Omental fat pad (tissue), 4 donors: ENCODE results near the gene TTC36. TPM values are rescaled to one million over a fixed set of nuclear protein-coding genes. Genes with fewer than 3 reads are reported as not detected.

Source experiments
- ATAC-seq: fragments of 150-250 bp; one replicate; pipeline ENCODE4 v1.9.1; 2016; ENCODE audit warnings: mild to moderate bottlenecking, moderate library complexity; ENCODE audit not compliant: low FRiP score
- DNase-seq: peaks from one replicate; pipeline ENCODE4 v3.0.0-alpha.2; 2019; ENCODE audit warnings: low spot score
- total RNA-seq, 4 donors: library from RNA; depleted of rRNA; stranded (reverse); fragments of >200 nt; gene quantifications; one replicate each; pipeline ENCODE4 v1.1.0, GENCODE V29; 2016
- TF ChIP-seq, protein P1 (sequence below), 3 donors: fragments of 450-650 bp; IDR thresholded peaks; one replicate each; pipeline ENCODE4 v1.5.1; 2016 to 2017; ENCODE audit warnings: antibody characterized with exemption in 3 of 3, mild to moderate bottlenecking in 3 of 3, moderate library complexity in 2 of 3

The TTC36 gene
- total RNA-seq, 4 donors from 2014 or later, result 0.84 to 21.1 (median 2.6) TPM

DNA sequence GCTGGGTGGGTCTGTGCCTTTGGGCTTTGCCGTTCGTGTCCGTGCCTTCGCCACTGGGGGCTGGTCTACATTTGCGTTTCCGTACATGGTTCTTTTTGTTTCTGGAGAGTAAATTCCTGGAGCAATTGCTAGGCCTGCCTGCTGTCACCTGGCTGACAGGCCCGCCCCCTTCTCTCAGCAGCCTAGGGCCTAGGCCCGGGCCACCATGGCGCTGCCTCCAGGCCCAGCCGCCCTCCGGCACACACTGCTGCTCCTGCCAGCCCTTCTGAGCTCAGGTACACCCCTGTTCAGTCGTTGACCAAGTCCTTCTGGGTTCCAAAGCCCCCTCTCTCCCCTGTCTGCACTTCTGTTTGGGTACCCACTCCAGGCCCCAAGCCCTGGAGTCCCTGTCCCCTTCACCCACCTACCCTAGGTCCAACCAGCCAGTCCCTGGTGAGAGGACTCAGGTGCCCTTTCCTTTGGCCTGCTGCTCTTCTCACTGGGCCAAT lies 4.4 kb downstream of the TTC36 start:
- ATAC-seq (no peak), DNase-seq (no peak)
- TF ChIP-seq, protein P1, sequence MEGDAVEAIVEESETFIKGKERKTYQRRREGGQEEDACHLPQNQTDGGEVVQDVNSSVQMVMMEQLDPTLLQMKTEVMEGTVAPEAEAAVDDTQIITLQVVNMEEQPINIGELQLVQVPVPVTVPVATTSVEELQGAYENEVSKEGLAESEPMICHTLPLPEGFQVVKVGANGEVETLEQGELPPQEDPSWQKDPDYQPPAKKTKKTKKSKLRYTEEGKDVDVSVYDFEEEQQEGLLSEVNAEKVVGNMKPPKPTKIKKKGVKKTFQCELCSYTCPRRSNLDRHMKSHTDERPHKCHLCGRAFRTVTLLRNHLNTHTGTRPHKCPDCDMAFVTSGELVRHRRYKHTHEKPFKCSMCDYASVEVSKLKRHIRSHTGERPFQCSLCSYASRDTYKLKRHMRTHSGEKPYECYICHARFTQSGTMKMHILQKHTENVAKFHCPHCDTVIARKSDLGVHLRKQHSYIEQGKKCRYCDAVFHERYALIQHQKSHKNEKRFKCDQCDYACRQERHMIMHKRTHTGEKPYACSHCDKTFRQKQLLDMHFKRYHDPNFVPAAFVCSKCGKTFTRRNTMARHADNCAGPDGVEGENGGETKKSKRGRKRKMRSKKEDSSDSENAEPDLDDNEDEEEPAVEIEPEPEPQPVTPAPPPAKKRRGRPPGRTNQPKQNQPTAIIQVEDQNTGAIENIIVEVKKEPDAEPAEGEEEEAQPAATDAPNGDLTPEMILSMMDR (IDR thresholded peaks at IDR 0.05), result no peak

DNA sequence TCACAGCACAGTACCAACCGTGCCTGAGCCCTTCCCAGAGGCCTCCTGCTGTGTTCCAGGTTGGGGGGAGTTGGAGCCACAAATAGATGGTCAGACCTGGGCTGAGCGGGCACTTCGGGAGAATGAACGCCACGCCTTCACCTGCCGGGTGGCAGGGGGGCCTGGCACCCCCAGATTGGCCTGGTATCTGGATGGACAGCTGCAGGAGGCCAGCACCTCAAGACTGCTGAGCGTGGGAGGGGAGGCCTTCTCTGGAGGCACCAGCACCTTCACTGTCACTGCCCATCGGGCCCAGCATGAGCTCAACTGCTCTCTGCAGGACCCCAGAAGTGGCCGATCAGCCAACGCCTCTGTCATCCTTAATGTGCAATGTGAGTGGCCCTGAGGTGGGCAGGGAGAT lies 4.8 kb downstream of the TTC36 start:
- TF ChIP-seq, protein P1 (IDR thresholded peaks at IDR 0.05), result no peak
- ATAC-seq (no peak), DNase-seq (no peak)

DNA sequence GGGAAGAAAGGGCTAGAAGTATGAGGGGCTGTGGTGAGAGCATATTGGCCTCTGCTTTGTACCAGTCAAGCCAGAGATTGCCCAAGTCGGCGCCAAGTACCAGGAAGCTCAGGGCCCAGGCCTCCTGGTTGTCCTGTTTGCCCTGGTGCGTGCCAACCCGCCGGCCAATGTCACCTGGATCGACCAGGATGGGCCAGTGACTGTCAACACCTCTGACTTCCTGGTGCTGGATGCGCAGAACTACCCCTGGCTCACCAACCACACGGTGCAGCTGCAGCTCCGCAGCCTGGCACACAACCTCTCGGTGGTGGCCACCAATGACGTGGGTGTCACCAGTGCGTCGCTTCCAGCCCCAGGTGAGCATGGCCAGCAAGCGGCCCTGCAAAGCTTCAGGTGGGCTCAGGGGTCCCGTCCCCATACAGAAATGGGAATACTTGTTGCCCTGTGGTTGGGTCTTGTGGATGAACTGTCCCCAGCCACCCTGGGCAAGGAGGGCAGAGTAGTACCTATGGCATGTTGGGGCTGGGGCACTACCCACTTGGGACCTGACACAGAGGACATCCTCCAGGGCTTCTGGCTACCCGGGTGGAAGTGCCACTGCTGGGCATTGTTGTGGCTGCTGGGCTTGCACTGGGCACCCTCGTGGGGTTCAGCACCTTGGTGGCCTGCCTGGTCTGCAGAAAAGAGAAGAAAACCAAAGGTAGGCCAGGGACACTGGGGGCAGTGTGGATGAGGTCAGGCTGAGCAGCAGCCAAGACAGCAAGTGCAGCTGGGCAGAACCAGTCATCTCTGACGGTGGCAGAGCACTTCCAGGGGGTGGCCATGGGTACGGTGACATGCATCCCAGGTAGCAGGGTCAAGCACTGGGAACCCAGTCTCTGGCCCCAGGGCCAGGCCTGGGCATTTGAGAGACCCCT lies 5.8 kb downstream of the TTC36 start:
- TF ChIP-seq, protein P1 (IDR thresholded peaks at IDR 0.05), result no peak
- DNase-seq (no peak), ATAC-seq (no peak)

DNA sequence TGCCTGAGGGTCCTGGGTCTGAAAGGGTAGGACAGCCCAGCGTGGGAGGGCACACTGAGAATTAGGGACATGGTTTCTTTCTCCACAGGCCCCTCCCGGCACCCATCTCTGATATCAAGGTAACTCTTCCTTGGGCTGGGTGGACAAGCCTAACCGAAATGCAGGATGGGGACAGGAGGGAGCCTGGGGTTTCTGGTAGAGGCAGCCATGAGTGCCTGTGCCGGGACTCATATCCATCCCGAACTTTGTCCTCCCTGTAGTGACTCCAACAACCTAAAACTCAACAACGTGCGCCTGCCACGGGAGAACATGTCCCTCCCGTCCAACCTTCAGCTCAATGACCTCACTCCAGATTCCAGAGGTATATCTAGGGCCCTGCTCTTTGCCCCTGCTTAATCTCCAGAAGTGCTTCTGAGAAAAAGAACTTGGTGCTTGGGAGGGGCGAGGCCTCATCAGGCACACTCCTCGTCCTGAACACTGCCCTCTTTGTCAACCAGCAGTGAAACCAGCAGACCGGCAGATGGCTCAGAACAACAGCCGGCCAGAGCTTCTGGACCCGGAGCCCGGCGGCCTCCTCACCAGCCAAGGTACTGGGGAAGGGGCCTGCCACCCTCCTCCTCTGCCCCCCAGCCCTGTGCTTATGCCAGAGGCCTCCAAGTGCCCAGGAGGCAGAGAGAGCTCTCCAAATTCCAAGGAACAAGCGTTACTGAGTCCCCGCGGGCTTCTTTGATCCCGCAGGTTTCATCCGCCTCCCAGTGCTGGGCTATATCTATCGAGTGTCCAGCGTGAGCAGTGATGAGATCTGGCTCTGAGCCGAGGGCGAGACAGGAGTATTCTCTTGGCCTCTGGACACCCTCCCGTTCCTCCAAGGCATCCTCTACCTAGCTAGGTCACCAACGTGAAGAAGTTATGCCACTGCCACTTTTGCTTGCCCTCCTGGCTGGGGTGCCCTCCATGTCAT lies 6.8 kb downstream of the TTC36 start:
- TF ChIP-seq, protein P1 (IDR thresholded peaks at IDR 0.05), result no peak
- ATAC-seq, result no peak
- no peak for DNase-seq

DNA sequence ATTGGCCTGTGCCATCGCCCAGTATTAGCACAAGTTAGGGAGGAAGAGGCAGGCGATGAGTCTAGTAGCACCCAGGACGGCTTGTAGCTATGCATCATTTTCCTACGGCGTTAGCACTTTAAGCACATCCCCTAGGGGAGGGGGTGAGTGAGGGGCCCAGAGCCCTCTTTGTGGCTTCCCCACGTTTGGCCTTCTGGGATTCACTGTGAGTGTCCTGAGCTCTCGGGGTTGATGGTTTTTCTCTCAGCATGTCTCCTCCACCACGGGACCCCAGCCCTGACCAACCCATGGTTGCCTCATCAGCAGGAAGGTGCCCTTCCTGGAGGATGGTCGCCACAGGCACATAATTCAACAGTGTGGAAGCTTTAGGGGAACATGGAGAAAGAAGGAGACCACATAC lies 8.0 kb downstream of the TTC36 start:
- ATAC-seq, result no peak
- DNase-seq, result no peak
- TF ChIP-seq, protein P1 (IDR thresholded peaks at IDR 0.05), result no peak

DNA sequence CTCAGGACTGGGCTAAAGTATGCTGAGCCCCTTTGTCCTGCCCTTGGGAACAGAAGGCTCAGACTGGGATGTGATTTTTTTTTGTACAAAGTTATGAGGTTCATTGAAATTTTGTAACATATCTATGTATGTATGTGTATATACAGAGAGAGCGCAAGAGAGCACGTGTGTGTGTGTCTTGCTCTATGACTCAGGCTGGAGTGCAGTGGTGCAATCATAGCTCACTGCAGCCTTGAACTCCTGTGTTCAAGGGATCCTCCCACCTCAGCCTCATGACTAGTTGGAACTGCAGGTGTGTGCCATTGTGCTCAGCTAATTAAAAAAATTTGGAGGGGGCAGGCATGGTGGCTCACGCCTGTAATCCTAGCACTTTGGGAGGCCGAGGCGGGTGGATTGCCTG lies 9.5 kb downstream of the TTC36 start:
- ATAC-seq (no peak), DNase-seq (no peak)
- TF ChIP-seq, protein P1 (IDR thresholded peaks at IDR 0.05), result no peak
